ENCODE measurements around the gene ELF1. TPM values are rescaled to one million over a fixed set of nuclear protein-coding genes. Genes with fewer than 3 reads are reported as not detected.

Gene ELF1
- total RNA-seq: 18.0 and 19.2 TPM in 2 replicates
- long read RNA-seq, partial matches to known transcripts: 1 of 7 reads
- long read RNA-seq, other reads (novel, unspliced or antisense): 6 of 7 reads

DNA sequence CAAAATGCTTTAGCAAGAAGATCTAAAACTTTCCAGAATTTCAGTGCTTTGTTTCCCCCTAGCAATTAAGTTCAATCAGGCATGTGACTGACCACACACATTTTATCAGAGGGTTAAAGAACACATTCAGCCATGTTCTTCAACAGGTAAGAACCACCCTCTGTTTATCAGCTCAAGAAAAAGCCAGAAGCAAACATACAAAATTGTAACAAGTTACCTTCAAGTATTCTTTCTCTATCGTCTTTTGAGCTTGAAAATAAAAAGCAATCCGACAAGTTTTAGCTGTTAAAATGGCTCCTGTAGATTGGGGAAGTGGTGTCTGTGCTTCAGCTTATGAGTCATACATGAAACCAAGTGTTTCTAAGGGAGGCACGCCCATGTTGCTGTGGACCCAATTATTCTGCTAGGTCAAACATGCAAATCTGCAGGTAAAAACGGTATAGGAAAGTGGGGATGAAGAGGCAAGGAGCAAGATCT lies at the start of gene ELF1:
Gene ELF1 (minus strand): TSS at position 306 of the 477 bp plus-strand sequence. CDS start 37,262 bp downstream, outside the sequence.
- no peak within 1 kb of the TSS for H3K4me3 Mint-ChIP-seq
- TF ChIP-seq, protein P1, sequence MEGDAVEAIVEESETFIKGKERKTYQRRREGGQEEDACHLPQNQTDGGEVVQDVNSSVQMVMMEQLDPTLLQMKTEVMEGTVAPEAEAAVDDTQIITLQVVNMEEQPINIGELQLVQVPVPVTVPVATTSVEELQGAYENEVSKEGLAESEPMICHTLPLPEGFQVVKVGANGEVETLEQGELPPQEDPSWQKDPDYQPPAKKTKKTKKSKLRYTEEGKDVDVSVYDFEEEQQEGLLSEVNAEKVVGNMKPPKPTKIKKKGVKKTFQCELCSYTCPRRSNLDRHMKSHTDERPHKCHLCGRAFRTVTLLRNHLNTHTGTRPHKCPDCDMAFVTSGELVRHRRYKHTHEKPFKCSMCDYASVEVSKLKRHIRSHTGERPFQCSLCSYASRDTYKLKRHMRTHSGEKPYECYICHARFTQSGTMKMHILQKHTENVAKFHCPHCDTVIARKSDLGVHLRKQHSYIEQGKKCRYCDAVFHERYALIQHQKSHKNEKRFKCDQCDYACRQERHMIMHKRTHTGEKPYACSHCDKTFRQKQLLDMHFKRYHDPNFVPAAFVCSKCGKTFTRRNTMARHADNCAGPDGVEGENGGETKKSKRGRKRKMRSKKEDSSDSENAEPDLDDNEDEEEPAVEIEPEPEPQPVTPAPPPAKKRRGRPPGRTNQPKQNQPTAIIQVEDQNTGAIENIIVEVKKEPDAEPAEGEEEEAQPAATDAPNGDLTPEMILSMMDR (conservative IDR thresholded peaks at IDR 0.05): no peak
- H3K4me1 Mint-ChIP-seq: peaks cover 23% of the 10 kb centered on the region
- H3K36me3 Mint-ChIP-seq (ENCODE audit: low read depth): no peaks in the 10 kb centered on the region
- H3K27ac Mint-ChIP-seq (ENCODE audit: unreplicated experiment): no peak within 1 kb of the TSS
- no peaks in the 10 kb centered on the region for H3K27me3 Mint-ChIP-seq (ENCODE audit: low read depth)
- no peak for DNase-seq (ENCODE audit: low read depth, low spot score)
- H3K9me3 Mint-ChIP-seq: no peaks in the 10 kb centered on the region

DNA sequence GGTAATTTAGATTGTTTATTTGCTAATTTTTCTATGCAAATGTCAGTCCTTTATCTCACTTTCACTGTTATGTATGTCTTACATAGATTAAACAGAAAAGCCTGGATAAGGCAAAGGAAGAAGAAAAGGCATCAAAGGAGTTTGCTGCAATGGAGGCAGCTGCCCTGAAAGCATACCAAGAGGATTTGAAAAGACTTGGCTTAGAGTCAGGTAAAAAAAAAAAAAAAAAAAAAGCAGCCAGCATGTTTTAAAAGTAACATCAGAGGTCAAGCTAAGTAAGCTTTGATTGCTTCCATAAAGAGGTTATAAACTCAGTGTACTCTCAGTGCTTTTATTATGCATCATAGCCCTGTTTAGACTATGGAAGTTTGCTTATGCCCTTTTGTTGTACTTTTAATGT lies 46.0 kb upstream of the ELF1 start:
- DNase-seq (ENCODE audit: low read depth, low spot score): no peak
- H3K4me3 Mint-ChIP-seq: peak overlapping the region; percentile 31
- H3K36me3 Mint-ChIP-seq (ENCODE audit: low read depth): peaks cover 12% of the 10 kb centered on the region
- H3K9me3 Mint-ChIP-seq: no peaks in the 10 kb centered on the region
- TF ChIP-seq, protein P1 (conservative IDR thresholded peaks at IDR 0.05): no peak
- peaks cover 14% of the 10 kb centered on the region for H3K27me3 Mint-ChIP-seq (ENCODE audit: low read depth)
- H3K4me1 Mint-ChIP-seq: peaks cover 20% of the 10 kb centered on the region
- no peak overlapping the region for H3K27ac Mint-ChIP-seq (ENCODE audit: unreplicated experiment)

DNA sequence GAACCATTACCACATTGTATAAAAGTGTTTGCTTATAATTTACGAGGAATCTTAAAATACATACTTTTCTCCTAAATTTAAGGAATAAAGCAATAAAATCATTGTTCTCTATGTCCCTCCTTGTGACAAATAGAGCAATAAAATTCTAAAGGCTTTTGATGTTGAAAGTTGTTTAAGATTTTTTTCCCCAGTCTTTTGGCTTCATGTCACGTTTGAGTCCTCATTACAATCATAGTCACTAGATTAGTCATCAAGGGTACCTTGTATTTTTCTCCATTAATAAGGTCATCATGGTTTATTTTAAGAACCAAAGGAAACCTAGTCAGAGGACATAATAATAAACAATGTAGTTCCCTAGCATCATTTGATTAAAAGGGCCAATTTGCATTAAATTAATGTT lies 45.4 kb upstream of the ELF1 start:
- Mint-ChIP-seq H3K27ac (ENCODE audit: unreplicated experiment) (no peak overlapping the region), H3K4me1 (peaks cover 24% of the 10 kb centered on the region), H3K27me3 (ENCODE audit: low read depth) (peaks cover 14% of the 10 kb centered on the region), H3K4me3 (peak overlapping the region; percentile 29), H3K9me3 (no peaks in the 10 kb centered on the region), H3K36me3 (ENCODE audit: low read depth) (peaks cover 12% of the 10 kb centered on the region)
- no peak for DNase-seq (ENCODE audit: low read depth, low spot score)
- TF ChIP-seq, protein P1 (conservative IDR thresholded peaks at IDR 0.05): no peak

DNA sequence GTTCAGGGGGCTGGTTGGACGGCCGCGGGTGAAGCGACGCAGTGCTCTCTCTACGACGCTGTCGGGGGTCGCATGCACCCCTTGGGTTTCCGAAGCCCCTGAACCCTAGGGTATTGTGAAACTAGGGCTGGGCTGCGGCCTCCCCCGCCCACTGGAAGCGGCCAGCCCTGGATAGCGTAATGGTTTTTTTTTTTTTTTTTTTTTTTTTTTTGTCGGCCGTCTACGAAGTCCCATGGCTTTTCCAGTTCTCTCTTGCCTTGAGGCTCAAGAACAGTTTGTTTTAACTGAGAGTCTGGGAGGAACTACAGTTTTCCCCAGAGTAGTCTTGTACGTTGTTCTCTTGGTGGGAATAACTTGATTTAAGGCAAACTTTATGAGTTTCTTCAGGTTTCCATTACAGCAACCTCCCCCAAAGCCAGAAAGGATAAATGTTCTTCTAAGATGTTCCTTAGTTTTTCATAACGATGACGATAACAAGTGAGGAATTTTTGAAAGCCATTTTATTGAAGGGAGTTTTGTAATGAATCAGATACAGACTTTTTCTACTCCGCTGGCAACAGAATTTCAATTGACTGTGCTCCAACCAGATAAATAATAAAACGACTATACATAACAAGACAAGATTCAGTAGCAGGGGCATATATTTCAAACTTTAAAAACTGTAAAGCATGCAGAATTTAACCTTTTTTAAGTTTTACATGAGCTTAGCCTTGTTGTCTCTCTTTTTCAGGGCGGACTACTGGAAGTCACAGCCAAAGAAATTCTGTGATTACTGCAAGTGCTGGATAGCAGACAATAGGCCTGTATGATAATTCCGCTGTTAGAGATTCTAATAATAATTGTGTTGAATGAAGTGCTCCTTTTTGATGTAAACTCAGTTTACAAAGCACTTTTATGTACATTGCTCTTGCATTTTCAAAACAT lies 43.1 kb upstream of the ELF1 start:
- H3K36me3 Mint-ChIP-seq (ENCODE audit: low read depth): peaks cover 4% of the 10 kb centered on the region
- H3K27me3 Mint-ChIP-seq (ENCODE audit: low read depth): peaks cover 14% of the 10 kb centered on the region
- peak overlapping the region; percentile 98 for H3K4me3 Mint-ChIP-seq
- no peak for DNase-seq (ENCODE audit: low read depth, low spot score)
- TF ChIP-seq, protein P1 (conservative IDR thresholded peaks at IDR 0.05): no peak
- no peaks in the 10 kb centered on the region for H3K9me3 Mint-ChIP-seq
- H3K27ac Mint-ChIP-seq (ENCODE audit: unreplicated experiment): peak overlapping the region; percentile 100
- peaks cover 39% of the 10 kb centered on the region for H3K4me1 Mint-ChIP-seq

DNA sequence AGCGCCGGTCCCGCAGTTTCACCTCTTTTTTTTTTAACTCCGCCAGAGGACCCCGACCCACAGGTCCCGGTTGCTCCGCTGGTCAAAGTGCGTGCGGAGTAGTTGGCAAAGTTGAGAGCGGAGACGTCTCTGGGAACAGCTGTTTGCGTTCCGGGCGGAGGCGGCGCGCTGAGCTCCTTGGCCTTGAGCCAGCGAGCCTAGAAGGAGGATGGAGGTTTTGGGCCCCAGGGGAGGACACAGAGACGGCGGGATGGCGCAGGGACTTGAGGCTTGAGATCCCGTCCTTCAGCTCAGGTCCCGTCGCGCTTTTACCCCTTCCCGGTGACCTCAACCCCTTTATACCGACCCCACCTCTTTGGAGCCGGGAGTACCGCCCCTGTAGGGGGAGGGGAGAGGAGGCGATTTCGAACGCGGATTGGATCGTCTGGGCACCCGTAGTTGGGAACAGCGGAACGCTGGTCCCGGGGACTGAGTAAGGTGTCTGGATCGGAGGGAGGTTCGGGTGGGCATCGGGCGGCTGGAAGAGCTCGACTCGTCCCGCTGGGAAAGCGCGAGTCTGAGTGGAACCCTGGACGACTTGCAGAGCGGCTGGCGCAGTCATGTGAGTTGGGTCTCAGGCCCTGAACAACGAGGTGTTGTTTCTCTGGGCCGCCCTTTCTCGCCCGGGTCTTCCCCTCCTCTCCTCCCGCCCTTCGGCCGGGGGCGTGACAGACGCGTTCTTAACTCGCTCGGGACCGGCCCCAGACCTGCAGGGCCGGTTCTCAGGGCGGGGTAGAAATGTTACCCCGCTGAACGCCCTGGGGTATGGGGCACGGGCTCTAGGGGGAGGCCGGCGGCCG lies 42.2 kb upstream of the ELF1 start, which contains the start of gene WBP4:
Gene WBP4 (plus strand): TSS at position 435 of the 839 bp plus-strand sequence. CDS start 165 bp downstream, at position 600.
- peak; percentile 94 for DNase-seq (ENCODE audit: low read depth, low spot score)
- Mint-ChIP-seq H3K27me3 (ENCODE audit: low read depth) (peaks cover 14% of the 10 kb centered on the region), H3K27ac (ENCODE audit: unreplicated experiment) (peak within 1 kb of the TSS; percentile 100), H3K36me3 (ENCODE audit: low read depth) (peaks cover 2% of the 10 kb centered on the region), H3K4me3 (peak within 1 kb of the TSS; percentile 98), H3K9me3 (no peaks in the 10 kb centered on the region), H3K4me1 (peaks cover 44% of the 10 kb centered on the region)
- TF ChIP-seq, protein P1 (conservative IDR thresholded peaks at IDR 0.05): no peak

Data from neural crest cell (in vitro differentiated cells).